ENCODE results near the gene GALNT17.

Gene GALNT17

DNA sequence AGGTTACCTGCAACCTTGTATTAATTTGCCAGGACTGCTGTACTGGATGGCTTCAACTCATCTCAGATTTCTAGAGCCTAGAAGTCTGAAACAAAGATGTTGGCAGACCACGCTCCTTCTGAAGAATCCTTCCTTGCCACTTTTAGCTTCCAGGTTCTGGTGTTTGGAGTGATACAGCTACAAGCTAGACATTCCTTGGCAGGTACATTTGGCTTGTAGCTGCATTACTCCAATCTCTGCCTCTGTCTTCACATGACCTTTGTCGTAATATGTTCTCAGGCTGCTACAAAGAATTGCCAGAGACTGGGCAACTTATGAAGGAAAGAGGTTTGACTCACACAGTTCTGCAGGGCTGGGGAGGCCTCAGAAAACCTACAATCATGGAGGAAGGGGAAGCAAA lies 146.3 kb downstream of the GALNT17 start:
- H3K4me3 ChIP-seq (ENCODE audit: low read depth, low read length) = no peak overlapping the region
- TF ChIP-seq, protein P1, sequence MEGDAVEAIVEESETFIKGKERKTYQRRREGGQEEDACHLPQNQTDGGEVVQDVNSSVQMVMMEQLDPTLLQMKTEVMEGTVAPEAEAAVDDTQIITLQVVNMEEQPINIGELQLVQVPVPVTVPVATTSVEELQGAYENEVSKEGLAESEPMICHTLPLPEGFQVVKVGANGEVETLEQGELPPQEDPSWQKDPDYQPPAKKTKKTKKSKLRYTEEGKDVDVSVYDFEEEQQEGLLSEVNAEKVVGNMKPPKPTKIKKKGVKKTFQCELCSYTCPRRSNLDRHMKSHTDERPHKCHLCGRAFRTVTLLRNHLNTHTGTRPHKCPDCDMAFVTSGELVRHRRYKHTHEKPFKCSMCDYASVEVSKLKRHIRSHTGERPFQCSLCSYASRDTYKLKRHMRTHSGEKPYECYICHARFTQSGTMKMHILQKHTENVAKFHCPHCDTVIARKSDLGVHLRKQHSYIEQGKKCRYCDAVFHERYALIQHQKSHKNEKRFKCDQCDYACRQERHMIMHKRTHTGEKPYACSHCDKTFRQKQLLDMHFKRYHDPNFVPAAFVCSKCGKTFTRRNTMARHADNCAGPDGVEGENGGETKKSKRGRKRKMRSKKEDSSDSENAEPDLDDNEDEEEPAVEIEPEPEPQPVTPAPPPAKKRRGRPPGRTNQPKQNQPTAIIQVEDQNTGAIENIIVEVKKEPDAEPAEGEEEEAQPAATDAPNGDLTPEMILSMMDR (IDR thresholded peaks at IDR 0.05; ENCODE audit: insufficient read depth, low read length, missing control alignments) = no peak
- ChIA-PET POLR2A (no interaction called here), CTCF (no interaction called here)
- no peak for DNase-seq (ENCODE audit: low read depth, low spot score)

DNA sequence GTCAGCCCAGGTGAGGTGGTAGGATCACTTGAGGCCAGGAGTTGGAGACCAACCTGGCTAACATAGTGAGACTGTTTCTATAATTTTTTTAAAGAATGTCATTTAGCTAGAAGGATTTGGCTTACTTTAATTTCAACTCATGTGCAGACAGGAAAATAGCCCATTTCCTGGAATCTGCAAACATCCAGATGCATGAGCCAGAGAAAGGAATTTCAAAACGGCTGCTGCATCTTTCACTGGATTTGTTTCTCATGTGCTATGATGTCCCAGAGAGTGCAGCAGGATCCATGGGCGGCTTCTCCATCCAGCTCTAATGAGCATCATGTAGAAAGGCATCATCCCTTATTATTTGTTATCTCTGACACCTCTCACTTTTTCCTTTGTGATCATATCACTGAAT lies 149.3 kb downstream of the GALNT17 start:
- CTCF ChIA-PET = no interaction called here
- TF ChIP-seq, protein P1 (IDR thresholded peaks at IDR 0.05; ENCODE audit: insufficient read depth, low read length, missing control alignments) = no peak
- H3K4me3 ChIP-seq (ENCODE audit: low read depth, low read length) = no peak overlapping the region
- no peak for DNase-seq (ENCODE audit: low read depth, low spot score)
- POLR2A ChIA-PET = no interaction called here

DNA sequence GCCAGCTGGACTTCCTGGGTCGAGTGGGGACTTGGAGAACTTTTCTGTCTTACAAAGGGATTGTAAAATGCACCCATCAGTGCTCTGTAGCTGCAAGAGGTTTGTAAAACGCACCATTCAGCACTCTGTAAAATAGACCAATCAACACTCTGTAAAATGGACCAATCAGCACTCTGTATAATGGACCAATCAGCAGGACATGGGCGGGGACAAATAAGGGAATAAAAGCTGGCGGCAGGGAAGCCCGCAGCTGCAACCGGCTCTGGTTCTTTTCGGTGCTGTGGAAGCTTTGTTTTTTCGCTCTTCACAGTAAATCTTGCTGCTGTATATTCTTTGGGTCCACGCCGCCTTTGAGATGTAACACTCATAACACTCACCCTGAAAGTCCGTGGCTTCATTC lies 151.9 kb downstream of the GALNT17 start:
- no peak overlapping the region for H3K4me3 ChIP-seq (ENCODE audit: low read depth, low read length)
- ChIA-PET CTCF (no interaction called here), POLR2A (no interaction called here)
- TF ChIP-seq, protein P1 (IDR thresholded peaks at IDR 0.05; ENCODE audit: insufficient read depth, low read length, missing control alignments) = no peak
- DNase-seq (ENCODE audit: low read depth, low spot score) = no peak

DNA sequence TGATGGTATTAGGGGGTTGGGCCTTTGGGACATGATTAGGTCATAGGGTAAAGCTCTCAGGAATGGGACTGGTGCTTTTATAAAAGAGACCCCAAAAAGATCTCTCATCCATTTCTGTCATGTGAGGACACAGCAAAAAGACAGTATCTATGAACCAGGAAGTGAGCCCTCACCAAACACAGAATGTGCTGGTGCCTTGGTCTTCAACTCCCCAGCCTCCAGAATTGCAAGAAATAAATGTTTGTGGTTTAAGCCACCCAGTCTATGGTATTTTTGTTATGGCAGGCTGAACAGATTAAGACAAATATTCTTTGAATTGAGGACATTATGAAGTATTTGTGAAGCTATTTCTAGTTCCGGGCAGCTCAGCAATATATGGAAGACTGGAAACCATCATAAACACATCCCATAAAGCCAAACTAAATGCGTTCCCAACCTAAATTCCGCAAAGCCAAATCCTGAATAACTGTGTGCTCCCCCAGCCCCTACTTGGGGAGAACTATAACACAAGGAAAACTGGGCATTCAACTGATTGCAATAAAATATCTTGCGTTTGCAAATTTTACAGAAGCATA lies 153.7 kb downstream of the GALNT17 start:
- POLR2A ChIA-PET = no interaction called here
- TF ChIP-seq, protein P1 (IDR thresholded peaks at IDR 0.05; ENCODE audit: insufficient read depth, low read length, missing control alignments) = no peak
- no peak overlapping the region for H3K4me3 ChIP-seq (ENCODE audit: low read depth, low read length)
- DNase-seq (ENCODE audit: low read depth, low spot score) = no peak
- CTCF ChIA-PET = no interaction called here

DNA sequence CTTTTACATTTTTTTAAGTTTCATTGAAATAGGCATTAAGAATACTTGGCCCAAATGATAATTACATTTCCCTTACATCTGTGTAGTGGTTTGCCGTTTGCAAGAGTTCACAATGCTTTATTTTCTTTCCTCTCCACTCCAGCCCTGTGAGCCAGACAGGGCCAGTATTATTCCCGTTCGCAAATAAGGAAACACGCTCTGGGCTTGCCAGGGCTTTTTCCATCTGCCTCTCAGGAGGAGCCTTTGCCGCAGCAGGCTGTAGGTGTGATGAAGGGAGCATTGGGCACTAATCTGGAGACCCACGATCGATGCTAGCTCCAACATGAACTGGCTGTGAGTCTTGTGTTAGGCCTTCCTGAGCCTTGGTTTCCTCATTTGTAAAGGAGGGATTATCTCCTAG lies 154.4 kb downstream of the GALNT17 start:
- no peak overlapping the region for H3K4me3 ChIP-seq (ENCODE audit: low read depth, low read length)
- ChIA-PET CTCF (no interaction called here), POLR2A (no interaction called here)
- TF ChIP-seq, protein P1 (IDR thresholded peaks at IDR 0.05; ENCODE audit: insufficient read depth, low read length, missing control alignments) = no peak
- no peak for DNase-seq (ENCODE audit: low read depth, low spot score)

DNA sequence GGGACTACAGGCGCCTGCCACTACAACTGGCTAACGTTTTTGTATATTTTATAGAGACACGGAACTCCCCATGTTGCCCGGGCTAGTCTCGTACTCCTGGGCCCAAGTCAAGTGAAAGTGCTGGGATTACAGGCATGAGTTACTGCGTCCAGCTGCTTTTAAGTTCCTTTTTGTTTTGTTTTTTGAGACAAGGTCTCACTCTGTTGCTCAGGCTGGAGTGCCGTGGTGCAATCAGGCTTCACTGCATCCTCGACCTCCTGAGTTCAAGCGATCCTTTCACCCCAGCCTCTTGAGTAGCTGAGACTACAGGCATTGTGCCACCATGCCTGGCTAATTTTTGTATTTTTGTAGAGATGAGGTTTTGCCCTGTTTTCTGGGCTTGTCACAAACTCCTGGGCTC lies 155.0 kb downstream of the GALNT17 start:
- ChIA-PET CTCF (no interaction called here), POLR2A (no interaction called here)
- TF ChIP-seq, protein P1 (IDR thresholded peaks at IDR 0.05; ENCODE audit: insufficient read depth, low read length, missing control alignments) = no peak
- H3K4me3 ChIP-seq (ENCODE audit: low read depth, low read length) = no peak overlapping the region
- no peak for DNase-seq (ENCODE audit: low read depth, low spot score)
